ENCODE data around the gene PARP14. TPM values are rescaled to one million over a fixed set of nuclear protein-coding genes. Genes with fewer than 3 reads are reported as not detected.

Gene PARP14
- total and polyA plus RNA-seq, 2 donors (not counting 1 experiment from before 2014, with no cell fraction given), result 113 to 188 TPM

GRCh38 chr3:122665226-122665786 lies 15.3 kb upstream of the PARP14 start:
- intact Hi-C loops (cut with micrococcal nuclease), result no loop called here
- CTCF ChIA-PET, result no interaction called here
- Mint-ChIP-seq H3K4me3 (no peak overlapping the region), H3K9me3 (ENCODE audit: insufficient read depth) (peaks cover 3% of the 10 kb centered on the region), H3K4me1 (peaks cover 5% of the 10 kb centered on the region), H3K27ac (no peak overlapping the region), H3K27me3 (no peaks in the 10 kb centered on the region)
- Histone ChIP-seq H3K27ac (ENCODE audit: low read length in 2 of 2) (no peak overlapping the region), H3K9me3 (ENCODE audit: control extremely low read depth in 1 of 3, control insufficient read depth in 2 of 3, insufficient read depth in 1 of 3, low read length in 2 of 3) (peaks cover 0 to 13% (median 0%) of the 10 kb centered on the region in 3 donors), H3K79me2 (ENCODE audit: control insufficient read depth, insufficient read depth, low read length) (no peaks in the 10 kb centered on the region), H3K27me3 (replicated peaks in 1 of 4; ENCODE audit: control extremely low read depth in 1 of 4, control insufficient read depth in 3 of 4, insufficient read depth in 4 of 4, low read length in 3 of 4) (no peaks in the 10 kb centered on the region), H3K4me2 (replicated peaks; ENCODE audit: low read depth, low read length, poor library complexity, severe bottlenecking) (no peak overlapping the region), H3K4me1 (ENCODE audit: control insufficient read depth in 2 of 2, insufficient read depth in 2 of 2, low read length in 2 of 2) (no peaks in the 10 kb centered on the region), H2AFZ (ENCODE audit: insufficient read depth, low read depth, low read length, poor library complexity, severe bottlenecking) (no peak overlapping the region), H3K4me3 (ENCODE audit: control extremely low read depth in 1 of 5, extremely low read depth in 1 of 5, insufficient read depth in 1 of 5, low read depth in 2 of 5, low read length in 4 of 5) (no peak overlapping the region), H3K9ac (ENCODE audit: low read length) (no peak overlapping the region), H3K36me3 (replicated peaks in 1 of 2; ENCODE audit: control extremely low read depth in 1 of 2, control insufficient read depth in 1 of 2, extremely low read depth in 1 of 2, insufficient read depth in 2 of 2, low read length in 1 of 2) (no peaks in the 10 kb centered on the region), H4K20me1 (ENCODE audit: control insufficient read depth, insufficient read depth, low read length, poor library complexity, severe bottlenecking) (no peaks in the 10 kb centered on the region)
- no CpG with 5 or more reads among the region's 4 CpGs for WGBS (ENCODE audit: insufficient coverage)
- no peak for DNase-seq
- TF ChIP-seq CTCF (IDR thresholded peaks at IDR 0.05) (no peak), EZH2 (IDR thresholded peaks at IDR 0.05; ENCODE audit: borderline replicate concordance, insufficient read depth, low read depth, low read length, poor library complexity, severe bottlenecking) (no peak)
- POLR2A ChIA-PET, result no interaction called here
- no peak for ATAC-seq (ENCODE audit: low read depth)

- no peaks in the 10 kb centered on the region for H3K27me3 ChIP-seq (replicated peaks in 1 of 4; ENCODE audit: control extremely low read depth in 1 of 4, control insufficient read depth in 3 of 4, insufficient read depth in 4 of 4, low read length in 3 of 4)
- no peak overlapping the region for H3K4me3 ChIP-seq (ENCODE audit: control extremely low read depth in 1 of 5, extremely low read depth in 1 of 5, insufficient read depth in 1 of 5, low read depth in 2 of 5, low read length in 4 of 5)
- no peak overlapping the region for H3K27ac Mint-ChIP-seq
- no peaks in the 10 kb centered on the region for H3K79me2 ChIP-seq (ENCODE audit: control insufficient read depth, insufficient read depth, low read length)
- H2AFZ ChIP-seq (ENCODE audit: insufficient read depth, low read depth, low read length, poor library complexity, severe bottlenecking), result no peak overlapping the region
- H3K27me3 Mint-ChIP-seq, result no peaks in the 10 kb centered on the region
- peaks cover 0 to 9% (median 0%) of the 10 kb centered on the region in 3 donors for H3K9me3 ChIP-seq (ENCODE audit: control extremely low read depth in 1 of 3, control insufficient read depth in 2 of 3, insufficient read depth in 1 of 3, low read length in 2 of 3)
- no peaks in the 10 kb centered on the region for H3K4me1 ChIP-seq (ENCODE audit: control insufficient read depth in 2 of 2, insufficient read depth in 2 of 2, low read length in 2 of 2)
- no peak overlapping the region for H3K27ac ChIP-seq (ENCODE audit: low read length in 2 of 2)
- H4K20me1 ChIP-seq (ENCODE audit: control insufficient read depth, insufficient read depth, low read length, poor library complexity, severe bottlenecking), result no peaks in the 10 kb centered on the region
- H3K9me3 Mint-ChIP-seq (ENCODE audit: insufficient read depth), result peaks cover 3% of the 10 kb centered on the region
- ChIA-PET POLR2A (no interaction called here), CTCF (no interaction called here)
- TF ChIP-seq CTCF (IDR thresholded peaks at IDR 0.05) (no peak), EZH2 (IDR thresholded peaks at IDR 0.05; ENCODE audit: borderline replicate concordance, insufficient read depth, low read depth, low read length, poor library complexity, severe bottlenecking) (no peak)
- no peak overlapping the region for H3K4me3 Mint-ChIP-seq
- ATAC-seq (ENCODE audit: low read depth) (no peak), DNase-seq (no peak)
- H3K9ac ChIP-seq (ENCODE audit: low read length), result no peak overlapping the region
- no peaks in the 10 kb centered on the region for H3K36me3 ChIP-seq (replicated peaks in 1 of 2; ENCODE audit: control extremely low read depth in 1 of 2, control insufficient read depth in 1 of 2, extremely low read depth in 1 of 2, insufficient read depth in 2 of 2, low read length in 1 of 2)
- no peak overlapping the region for H3K4me2 ChIP-seq (replicated peaks; ENCODE audit: low read depth, low read length, poor library complexity, severe bottlenecking)
- H3K4me1 Mint-ChIP-seq, result peaks cover 5% of the 10 kb centered on the region
- intact Hi-C loops (cut with micrococcal nuclease), result no loop called here
These were observed 14.8 kb upstream of the PARP14 start for GRCh38 chr3:122665881-122666280.
